ENCODE results near the gene RAI14.

- no peak for TF ChIP-seq CTCF (IDR thresholded peaks at IDR 0.05)
- TF ChIP-seq POLR2A (IDR thresholded peaks at IDR 0.05), result no peak
Measured at GRCh38 chr5:34854459-34855174, 198.5 kb downstream of the RAI14 start.

Data from lower leg skin (tissue), 3 donors.